Loucy (cell line): ENCODE measurements around the gene COL4A4.

Experiments used
- H2AFZ ChIP-seq: fragments of 200-600 bp; sonication (generic); 2 replicates; pipeline ENCODE4 v1.6.0; 2016; ENCODE audit warnings: antibody characterized with exemption, mild to moderate bottlenecking, low read length, moderate library complexity
- H3F3A ChIP-seq: fragments of 200-600 bp; 2 replicates; pipeline ENCODE4 v1.6.0; 2016; ENCODE audit warnings: antibody characterized with exemption, low read depth, mild to moderate bottlenecking
- H3K27me3 ChIP-seq: fragments of 200-600 bp; sonication (generic); 2 replicates; pipeline ENCODE4 v1.6.1; 2014; ENCODE audit warnings: low read length, mild to moderate bottlenecking; ENCODE audit not compliant: insufficient read depth, poor library complexity, severe bottlenecking
- H3K36me3 ChIP-seq: fragments of 200-600 bp; sonication (generic); 2 replicates; pipeline ENCODE4 v1.6.1; 2016; ENCODE audit warnings: low read length; ENCODE audit not compliant: insufficient read depth
- H3K4me1 ChIP-seq: fragments of 200-600 bp; sonication (generic); 2 replicates; pipeline ENCODE4 v1.5.1; 2014; ENCODE audit warnings: low read length, mild to moderate bottlenecking; ENCODE audit not compliant: insufficient read depth, poor library complexity, severe bottlenecking
- H3K4me2 ChIP-seq: fragments of 200-600 bp; sonication (generic); 2 replicates; pipeline ENCODE4 v1.6.0; 2014; ENCODE audit warnings: antibody characterized with exemption, low read length, low read depth, mild to moderate bottlenecking; ENCODE audit not compliant: poor library complexity, severe bottlenecking
- H3K4me3 ChIP-seq: fragments of 200-600 bp; sonication (generic); 2 replicates; pipeline ENCODE4 v1.5.1; 2014; ENCODE audit warnings: low read length, mild to moderate bottlenecking, mixed read lengths; ENCODE audit not compliant: poor library complexity, severe bottlenecking
- H3K79me2 ChIP-seq: fragments of 200-600 bp; sonication (generic); 2 replicates; pipeline ENCODE4 v1.6.1; 2014; ENCODE audit warnings: low read length; ENCODE audit not compliant: insufficient read depth
- H3K9ac ChIP-seq: fragments of 200-600 bp; sonication (generic); 2 replicates; pipeline ENCODE4 v1.6.0; 2014; ENCODE audit warnings: mild to moderate bottlenecking, low read depth, low read length, moderate library complexity; ENCODE audit not compliant: poor library complexity, severe bottlenecking
- H3K9me2 ChIP-seq: fragments of 200-600 bp; sonication (generic); replicated peaks from 2 replicates; pipeline ENCODE4 v1.6.1; 2016; ENCODE audit warnings: low read depth, low read length, mixed read lengths
- H3K9me3 ChIP-seq: fragments of 200-600 bp; sonication (generic); 2 replicates; pipeline ENCODE4 v1.6.1; 2014; ENCODE audit warnings: mild to moderate bottlenecking, antibody characterized with exemption, low read length, low read depth; ENCODE audit not compliant: insufficient read depth
- H4K20me1 ChIP-seq: fragments of 200-600 bp; sonication (generic); 2 replicates; pipeline ENCODE4 v1.6.0; 2014; ENCODE audit warnings: antibody characterized with exemption, low read length, mild to moderate bottlenecking; ENCODE audit not compliant: insufficient read depth, poor library complexity, severe bottlenecking
- EZH2phosphoT487 ChIP-seq: fragments of 200-600 bp; IDR thresholded peaks from 2 replicates; pipeline ENCODE4 v1.6.1; 2018; ENCODE audit warnings: antibody characterized with exemption, mild to moderate bottlenecking, moderate library complexity, borderline replicate concordance
- TF ChIP-seq, protein P1 (sequence below): fragments of 200-600 bp; sonication (generic); conservative IDR thresholded peaks from 2 replicates; pipeline ENCODE4 v1.5.1; 2014; ENCODE audit warnings: mild to moderate bottlenecking, antibody characterized with exemption, low read length

COL4A4 gene

DNA sequence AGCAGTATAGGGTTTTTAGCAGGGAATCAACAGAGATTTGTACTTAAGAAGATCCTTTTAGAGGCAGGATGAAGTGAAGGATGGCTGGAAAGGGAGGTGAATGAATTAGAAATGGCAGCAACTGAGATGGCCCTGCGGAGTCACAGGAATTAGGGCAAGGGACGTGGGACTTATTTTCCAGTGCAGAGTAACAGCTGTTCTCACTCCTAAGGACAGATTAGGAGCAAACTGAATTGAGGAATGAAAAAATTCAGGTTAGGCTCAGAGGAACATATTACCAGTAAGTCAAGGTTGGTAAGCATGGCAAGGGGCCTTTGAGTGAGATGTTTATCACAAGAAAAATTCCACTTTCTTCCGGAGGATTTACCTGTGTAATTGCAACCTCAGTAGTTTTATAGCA, 34.9 kb upstream of the COL4A4 start:
- no peaks in the 10 kb centered on the region for H3K79me2 ChIP-seq
- no peaks in the 10 kb centered on the region for H3K36me3 ChIP-seq
- H3K4me2 ChIP-seq, result no peak overlapping the region
- no peak overlapping the region for H3K9ac ChIP-seq
- no peaks in the 10 kb centered on the region for H3K27me3 ChIP-seq
- TF ChIP-seq, protein P1, sequence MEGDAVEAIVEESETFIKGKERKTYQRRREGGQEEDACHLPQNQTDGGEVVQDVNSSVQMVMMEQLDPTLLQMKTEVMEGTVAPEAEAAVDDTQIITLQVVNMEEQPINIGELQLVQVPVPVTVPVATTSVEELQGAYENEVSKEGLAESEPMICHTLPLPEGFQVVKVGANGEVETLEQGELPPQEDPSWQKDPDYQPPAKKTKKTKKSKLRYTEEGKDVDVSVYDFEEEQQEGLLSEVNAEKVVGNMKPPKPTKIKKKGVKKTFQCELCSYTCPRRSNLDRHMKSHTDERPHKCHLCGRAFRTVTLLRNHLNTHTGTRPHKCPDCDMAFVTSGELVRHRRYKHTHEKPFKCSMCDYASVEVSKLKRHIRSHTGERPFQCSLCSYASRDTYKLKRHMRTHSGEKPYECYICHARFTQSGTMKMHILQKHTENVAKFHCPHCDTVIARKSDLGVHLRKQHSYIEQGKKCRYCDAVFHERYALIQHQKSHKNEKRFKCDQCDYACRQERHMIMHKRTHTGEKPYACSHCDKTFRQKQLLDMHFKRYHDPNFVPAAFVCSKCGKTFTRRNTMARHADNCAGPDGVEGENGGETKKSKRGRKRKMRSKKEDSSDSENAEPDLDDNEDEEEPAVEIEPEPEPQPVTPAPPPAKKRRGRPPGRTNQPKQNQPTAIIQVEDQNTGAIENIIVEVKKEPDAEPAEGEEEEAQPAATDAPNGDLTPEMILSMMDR, result no peak
- TF ChIP-seq EZH2phosphoT487, result no peak
- H4K20me1 ChIP-seq, result no peaks in the 10 kb centered on the region
- H3K4me1 ChIP-seq, result no peaks in the 10 kb centered on the region
- H2AFZ ChIP-seq, result no peak overlapping the region
- H3K9me2 ChIP-seq, result no peaks in the 10 kb centered on the region
- H3K4me3 ChIP-seq, result no peak overlapping the region
- no peaks in the 10 kb centered on the region for H3K9me3 ChIP-seq
- H3F3A ChIP-seq, result no peaks in the 10 kb centered on the region

DNA sequence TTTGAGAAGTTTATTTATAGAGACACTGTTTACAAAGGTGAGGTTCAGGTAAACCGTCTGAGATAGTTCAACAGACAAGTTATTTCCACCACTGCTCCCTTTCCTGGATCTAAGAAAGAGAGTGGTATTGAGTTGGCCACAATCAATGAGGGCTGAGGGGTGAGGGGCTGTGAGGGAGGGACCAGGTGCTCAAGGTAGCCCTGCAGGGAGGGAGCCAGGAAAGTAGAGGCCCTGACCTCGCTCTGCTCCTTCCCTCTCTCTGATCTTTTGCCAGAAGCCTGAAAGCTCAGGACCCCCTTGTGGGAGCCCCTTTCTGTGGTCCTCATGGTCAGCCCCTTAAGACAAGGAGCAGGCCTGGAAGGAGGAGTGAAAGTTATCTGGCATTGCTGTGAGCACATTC, 30.2 kb upstream of the COL4A4 start:
- H3K36me3 ChIP-seq, result no peaks in the 10 kb centered on the region
- H3K4me2 ChIP-seq, result no peak overlapping the region
- no peak overlapping the region for H3K9ac ChIP-seq
- no peaks in the 10 kb centered on the region for H4K20me1 ChIP-seq
- no peaks in the 10 kb centered on the region for H3K4me1 ChIP-seq
- no peak overlapping the region for H3K4me3 ChIP-seq
- no peaks in the 10 kb centered on the region for H3K9me3 ChIP-seq
- no peaks in the 10 kb centered on the region for H3K9me2 ChIP-seq
- no peaks in the 10 kb centered on the region for H3F3A ChIP-seq
- no peaks in the 10 kb centered on the region for H3K27me3 ChIP-seq
- no peak overlapping the region for H2AFZ ChIP-seq
- H3K79me2 ChIP-seq, result no peaks in the 10 kb centered on the region
- no peak for TF ChIP-seq EZH2phosphoT487
- TF ChIP-seq, protein P1, result no peak

DNA sequence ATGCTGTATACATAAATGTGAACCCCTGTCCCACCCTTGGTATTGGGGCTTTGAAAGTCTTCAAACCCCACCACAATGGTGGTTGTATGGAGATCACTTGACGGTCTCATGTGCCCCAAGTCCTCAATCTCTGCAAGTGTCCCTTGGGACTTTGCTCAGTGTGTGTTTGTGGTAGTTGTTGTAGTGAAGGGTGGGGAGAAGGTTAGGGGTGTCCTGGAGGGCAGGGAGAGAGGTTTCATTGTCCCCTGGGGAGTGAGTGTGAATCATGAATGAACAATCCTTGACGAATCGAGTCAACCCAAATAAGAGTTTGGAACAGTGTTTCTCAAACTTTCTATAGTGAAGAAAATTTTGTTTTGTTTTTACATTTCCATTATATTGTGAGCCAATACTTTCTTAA, 28.5 kb upstream of the COL4A4 start:
- no peak overlapping the region for H3K4me2 ChIP-seq
- no peaks in the 10 kb centered on the region for H3F3A ChIP-seq
- no peaks in the 10 kb centered on the region for H4K20me1 ChIP-seq
- TF ChIP-seq, protein P1, result no peak
- no peak for TF ChIP-seq EZH2phosphoT487
- H3K9ac ChIP-seq, result no peak overlapping the region
- no peak overlapping the region for H3K4me3 ChIP-seq
- no peak overlapping the region for H2AFZ ChIP-seq
- no peaks in the 10 kb centered on the region for H3K9me3 ChIP-seq
- H3K36me3 ChIP-seq, result no peaks in the 10 kb centered on the region
- no peaks in the 10 kb centered on the region for H3K9me2 ChIP-seq
- no peaks in the 10 kb centered on the region for H3K4me1 ChIP-seq
- H3K27me3 ChIP-seq, result no peaks in the 10 kb centered on the region
- H3K79me2 ChIP-seq, result no peaks in the 10 kb centered on the region
